Liver (tissue), 9 donors: ENCODE measurements around the gene CDCA5. TPM values are rescaled to one million over a fixed set of nuclear protein-coding genes. Genes with fewer than 3 reads are reported as not detected.

Source experiments
- DNase-seq: peaks from one replicate; pipeline ENCODE4 v3.0.0-alpha.2; 2017; ENCODE audit warnings: low spot score
- H3K27ac ChIP-seq, 2 donors: one replicate each; pipeline ENCODE4 v1.7.0; 2013; ENCODE audit warnings: inconsistent platforms in 2 of 2, low read length in 2 of 2, control low read depth in 1 of 2, low read depth in 1 of 2, mild to moderate bottlenecking in 1 of 2
- H3K27me3 ChIP-seq, 4 donors: one replicate each; pipeline versions ENCODE4 v1.6.1 to v1.7.0; 2013; ENCODE audit warnings: low read length in 3 of 4, inconsistent platforms in 1 of 4, mild to moderate bottlenecking in 1 of 4, moderate library complexity in 1 of 4; ENCODE audit not compliant: control insufficient read depth in 4 of 4, insufficient read depth in 4 of 4
- H3K36me3 ChIP-seq, 4 donors: one replicate each; pipeline versions ENCODE4 v1.6.1 to v1.7.0; 2013; ENCODE audit warnings: low read length in 3 of 4, mild to moderate bottlenecking in 3 of 4, low read depth in 1 of 4, moderate library complexity in 1 of 4; ENCODE audit not compliant: control insufficient read depth in 4 of 4, insufficient read depth in 3 of 4
- H3K4me1 ChIP-seq, 4 donors: one replicate each; pipeline versions ENCODE4 v1.6.1 to v1.7.0; 2013; ENCODE audit warnings: low read length in 3 of 4, mild to moderate bottlenecking in 3 of 4, moderate library complexity in 1 of 4; ENCODE audit not compliant: control insufficient read depth in 4 of 4, insufficient read depth in 4 of 4
- H3K4me3 ChIP-seq, 3 donors: one replicate each; pipeline versions ENCODE4 v1.6.1 to v1.7.0; 2013; ENCODE audit warnings: low read length in 3 of 3, control low read depth in 1 of 3, low read depth in 1 of 3, mild to moderate bottlenecking in 1 of 3
- H3K9ac ChIP-seq, 2 donors: one replicate each; pipeline ENCODE4 v1.7.0; 2013; ENCODE audit warnings: low read length in 2 of 2, mild to moderate bottlenecking in 2 of 2, moderate library complexity in 2 of 2, control low read depth in 1 of 2, low read depth in 1 of 2
- H3K9me3 ChIP-seq, 4 donors: one replicate each; pipeline versions ENCODE4 v1.6.1 to v1.7.0; 2013; ENCODE audit warnings: low read length in 3 of 4; ENCODE audit not compliant: control insufficient read depth in 4 of 4
- ATF3 ChIP-seq: IDR thresholded peaks from 2 replicates; pipeline ENCODE4 v1.6.1; 2016; ENCODE audit warnings: antibody characterized with exemption
- CTCF ChIP-seq: fragments of 150-350 bp; IDR thresholded peaks from 2 replicates; pipeline ENCODE4 v1.5.1; 2017; ENCODE audit warnings: improper control_type of control experiment, low read depth, low read length; ENCODE audit not compliant: missing input control
- EGR1 ChIP-seq, 2 donors: IDR thresholded peaks; 2 replicates each; pipeline ENCODE4 v1.6.1; 2016 to 2018; ENCODE audit warnings: antibody characterized with exemption in 2 of 2, low read depth in 2 of 2
- FOXA1 ChIP-seq: IDR thresholded peaks from 2 replicates; pipeline ENCODE4 v1.6.1; 2016; ENCODE audit warnings: antibody characterized with exemption
- FOXA2 ChIP-seq: IDR thresholded peaks from 2 replicates; pipeline ENCODE4 v1.6.1; 2016; ENCODE audit warnings: antibody characterized with exemption
- GABPA ChIP-seq, 2 donors: IDR thresholded peaks in 1 of 2; conservative IDR thresholded peaks in 1 of 2; 2 replicates each; pipeline ENCODE4 v1.6.1; 2016; ENCODE audit warnings: antibody characterized with exemption in 2 of 2, mild to moderate bottlenecking in 1 of 2, moderate library complexity in 1 of 2
- HNF4A ChIP-seq, 2 donors: conservative IDR thresholded peaks; 2 replicates each; pipeline ENCODE4 v1.6.1; 2016; ENCODE audit warnings: antibody characterized with exemption in 2 of 2, mild to moderate bottlenecking in 2 of 2
- HNF4G ChIP-seq: IDR thresholded peaks from 2 replicates; pipeline ENCODE4 v1.6.1; 2016; ENCODE audit warnings: antibody characterized with exemption
- JUND ChIP-seq, 2 donors: IDR thresholded peaks; 2 replicates each; pipeline ENCODE4 v1.6.1; 2016; ENCODE audit warnings: antibody characterized with exemption in 2 of 2
- MAX ChIP-seq: IDR thresholded peaks from 2 replicates; pipeline ENCODE4 v1.6.1; 2016; ENCODE audit warnings: antibody characterized with exemption
- NR2F2 ChIP-seq: IDR thresholded peaks from 2 replicates; pipeline ENCODE4 v1.6.1; 2016; ENCODE audit warnings: antibody characterized with exemption
- RAD21 ChIP-seq, 2 donors: IDR thresholded peaks; 2 replicates each; pipeline ENCODE4 v1.6.1; 2016; ENCODE audit warnings: antibody characterized with exemption in 2 of 2, mild to moderate bottlenecking in 2 of 2
- REST ChIP-seq: IDR thresholded peaks from 2 replicates; pipeline ENCODE4 v1.6.1; 2016; ENCODE audit warnings: antibody characterized with exemption, mild to moderate bottlenecking
- RXRA ChIP-seq, 2 donors: IDR thresholded peaks; 2 replicates each; pipeline ENCODE4 v1.6.1; 2017 to 2018; ENCODE audit warnings: antibody characterized with exemption in 2 of 2, mild to moderate bottlenecking in 1 of 2
- SP1 ChIP-seq: IDR thresholded peaks from 2 replicates; pipeline ENCODE4 v1.6.1; 2018; ENCODE audit warnings: antibody characterized with exemption, mild to moderate bottlenecking
- TAF1 ChIP-seq: conservative IDR thresholded peaks from 2 replicates; pipeline ENCODE4 v1.6.1; 2016; ENCODE audit warnings: antibody characterized with exemption, mild to moderate bottlenecking
- YY1 ChIP-seq: IDR thresholded peaks from 2 replicates; pipeline ENCODE4 v1.6.1; 2016; ENCODE audit warnings: antibody characterized with exemption, mild to moderate bottlenecking
- ZBTB33 ChIP-seq: IDR thresholded peaks from 2 replicates; pipeline ENCODE4 v1.6.1; 2016; ENCODE audit warnings: antibody characterized with exemption
- WGBS: extraction: QIAGEN DNeasy Blood & Tissue Kit; methylation state at CpG from one replicate; pipeline ENCODE4 v1.1.7; 2013; 5-methylcytosine and 5-hydroxymethylcytosine counted together
- polyA plus RNA-seq, 2 donors: library from polyadenylated mRNA; stranded (reverse) in 1 of 2; unstranded in 1 of 2; fragments of 200-250 nt in 1 of 2; fragments of >200 nt in 1 of 2; fragmentation: Nextera tagmentation in 1 of 2; extraction: Ambion mirVana in 1 of 2; gene quantifications; one replicate each; pipeline versions ENCODE4 v1.2.1 to v1.2.3, GENCODE V29; 2013 to 2015
- total RNA-seq, 2 donors: library from RNA; depleted of rRNA; stranded (reverse); fragments of >200 nt; gene quantifications; one replicate each; pipeline ENCODE4 v1.2.3, GENCODE V29; 2014
- donor health status: healthy.
- donor health status: healthy.
- donor health status: healthy.
- donor health status: healthy.
- donor health status: healthy.

CDCA5 gene
- total and polyA plus RNA-seq, 4 donors, result 0.17 to 12.0 (median 1.7) TPM

GRCh38 chr11:65107078-65107477, 23.2 kb upstream of the CDCA5 start:
- Histone ChIP-seq H3K27ac (no peak overlapping the region), H3K4me1 (peaks cover 13 to 40% (median 28%) of the 10 kb centered on the region in 4 donors), H3K9ac (no peak overlapping the region), H3K4me3 (no peak overlapping the region), H3K36me3 (peaks cover 3 to 13% (median 8%) of the 10 kb centered on the region in 4 donors), H3K27me3 (no peaks in the 10 kb centered on the region), H3K9me3 (no peaks in the 10 kb centered on the region)
- WGBS, result 96% methylated on average over 15 of the region's 15 CpGs
- no peak for TF ChIP-seq FOXA2
- no peak for TF ChIP-seq YY1
- no peak for TF ChIP-seq TAF1
- TF ChIP-seq NR2F2, result no peak
- TF ChIP-seq REST, result no peak
- TF ChIP-seq HNF4G, result no peak
- TF ChIP-seq RAD21 (IDR thresholded peaks at IDR 0.05), result no peak
- no peak for TF ChIP-seq RXRA (IDR thresholded peaks at IDR 0.05)
- TF ChIP-seq ATF3, result no peak
- TF ChIP-seq SP1, result no peak
- TF ChIP-seq EGR1 (IDR thresholded peaks at IDR 0.05; ENCODE audit: low read depth in 2 of 2), result no peak
- no peak for TF ChIP-seq FOXA1
- no peak for TF ChIP-seq CTCF
- TF ChIP-seq HNF4A (conservative IDR thresholded peaks at IDR 0.05), result no peak
- TF ChIP-seq MAX, result no peak
- TF ChIP-seq JUND (IDR thresholded peaks at IDR 0.05), result no peak
- no peak for TF ChIP-seq GABPA (IDR thresholded peaks at IDR 0.05 in 1 of 2, conservative IDR thresholded peaks at IDR 0.05 in 1 of 2)
- DNase-seq, result no peak

GRCh38 chr11:65104628-65105027, 20.8 kb upstream of the CDCA5 start:
- peaks cover 10 to 39% (median 26%) of the 10 kb centered on the region in 4 donors for H3K4me1 ChIP-seq
- peaks cover 3 to 13% (median 8%) of the 10 kb centered on the region in 4 donors for H3K36me3 ChIP-seq
- no peaks in the 10 kb centered on the region for H3K27me3 ChIP-seq
- no peak overlapping the region for H3K27ac ChIP-seq
- H3K4me3 ChIP-seq, result no peak overlapping the region
- H3K9me3 ChIP-seq, result no peaks in the 10 kb centered on the region
- TF ChIP-seq FOXA1, result no peak
- TF ChIP-seq GABPA (IDR thresholded peaks at IDR 0.05 in 1 of 2, conservative IDR thresholded peaks at IDR 0.05 in 1 of 2), result no peak
- no peak for TF ChIP-seq YY1
- TF ChIP-seq EGR1 (IDR thresholded peaks at IDR 0.05; ENCODE audit: low read depth in 2 of 2), result no peak
- no peak for TF ChIP-seq RAD21 (IDR thresholded peaks at IDR 0.05)
- no peak for TF ChIP-seq HNF4A (conservative IDR thresholded peaks at IDR 0.05)
- TF ChIP-seq JUND (IDR thresholded peaks at IDR 0.05), result no peak
- no peak for TF ChIP-seq NR2F2
- no peak for TF ChIP-seq SP1
- no peak for TF ChIP-seq TAF1
- no peak for TF ChIP-seq ZBTB33
- no peak for TF ChIP-seq ATF3
- TF ChIP-seq RXRA (IDR thresholded peaks at IDR 0.05), result no peak
- WGBS, result 52% methylated on average over 4 of the region's 4 CpGs
- DNase-seq, result no peak
- no peak overlapping the region for H3K9ac ChIP-seq
